ENCODE data around the gene SMAD6.

SMAD6 gene

DNA sequence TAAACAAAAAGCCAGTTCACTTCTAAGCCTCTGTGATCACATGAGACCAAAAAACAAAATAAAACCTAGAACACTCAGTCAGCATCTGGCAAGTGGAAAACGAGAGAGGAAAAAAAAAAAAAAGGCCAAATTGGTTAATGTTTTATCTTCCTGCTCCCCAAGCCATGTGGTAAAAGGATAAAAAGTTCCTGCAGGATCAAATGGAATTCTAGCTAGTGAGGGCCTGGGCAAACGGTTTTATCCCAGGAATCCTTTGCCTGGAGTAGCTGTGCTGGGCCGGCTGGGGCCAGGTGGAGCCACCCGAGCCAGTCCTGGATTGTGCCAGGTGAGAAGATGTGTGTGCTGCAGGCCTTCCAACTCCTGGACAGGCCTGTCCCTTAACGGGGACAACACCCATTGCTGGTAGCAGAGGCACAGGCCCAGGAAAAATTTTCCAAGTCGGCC, 13.2 kb downstream of the SMAD6 start:
- Mint-ChIP-seq H3K4me3 (no peak overlapping the region), H3K4me1 (peaks cover 3% of the 10 kb centered on the region), H3K36me3 (no peaks in the 10 kb centered on the region), H3K9me3 (no peaks in the 10 kb centered on the region), H3K27me3 (peaks cover 8% of the 10 kb centered on the region), H3K27ac (no peak overlapping the region)
- ATAC-seq (ENCODE audit: low read depth) (no peak), DNase-seq (ENCODE audit: low spot score in 2 of 2) (no peak)

DNA sequence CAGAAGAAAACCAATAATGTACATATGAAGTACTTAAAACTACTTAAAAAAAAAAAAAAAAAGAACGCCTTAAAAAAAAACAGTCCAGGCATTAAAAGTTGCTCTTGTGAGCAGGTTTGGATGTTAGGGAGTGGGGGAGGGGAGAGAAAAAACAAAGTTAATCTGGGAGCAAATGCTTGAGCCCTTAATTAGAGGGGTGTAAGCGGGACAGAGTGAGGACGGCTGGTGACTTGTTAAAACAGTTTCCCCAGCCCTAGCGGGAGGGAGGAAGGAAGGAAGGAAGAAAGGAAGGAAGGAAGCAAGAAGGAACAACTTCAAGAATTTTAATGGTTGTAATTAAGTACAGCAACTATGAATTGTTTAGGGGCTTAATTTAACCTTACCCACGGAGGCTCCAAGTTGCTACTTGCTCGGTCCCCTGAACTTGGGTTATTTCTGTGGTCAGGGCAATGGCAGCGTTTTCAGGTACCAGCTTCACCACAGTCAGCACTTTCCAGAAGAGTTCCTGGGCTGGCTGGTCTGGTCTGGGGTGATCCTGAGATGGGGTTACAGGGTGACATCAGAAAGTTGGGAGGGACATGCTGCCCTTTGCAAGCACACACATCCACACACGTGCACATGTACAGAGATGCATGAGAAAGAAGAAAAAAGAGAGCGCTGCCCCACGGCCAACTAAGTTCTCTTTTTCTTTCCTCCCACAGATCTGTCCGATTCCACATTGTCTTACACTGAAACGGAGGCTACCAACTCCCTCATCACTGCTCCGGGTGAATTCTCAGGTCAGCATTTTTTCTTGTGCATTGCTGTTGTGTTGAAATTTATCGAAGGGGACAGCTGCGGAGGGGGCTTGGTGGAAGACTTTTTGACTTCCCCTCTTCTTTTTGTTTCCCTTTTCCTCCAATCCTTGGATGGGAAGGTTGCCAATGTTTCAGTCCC, 14.0 kb downstream of the SMAD6 start:
- DNase-seq (ENCODE audit: low spot score in 2 of 2) (no peak), ATAC-seq (ENCODE audit: low read depth) (no peak)
- Mint-ChIP-seq H3K36me3 (no peaks in the 10 kb centered on the region), H3K27ac (no peak overlapping the region), H3K9me3 (no peaks in the 10 kb centered on the region), H3K27me3 (peaks cover 8% of the 10 kb centered on the region), H3K4me3 (no peak overlapping the region), H3K4me1 (peaks cover 3% of the 10 kb centered on the region)

DNA sequence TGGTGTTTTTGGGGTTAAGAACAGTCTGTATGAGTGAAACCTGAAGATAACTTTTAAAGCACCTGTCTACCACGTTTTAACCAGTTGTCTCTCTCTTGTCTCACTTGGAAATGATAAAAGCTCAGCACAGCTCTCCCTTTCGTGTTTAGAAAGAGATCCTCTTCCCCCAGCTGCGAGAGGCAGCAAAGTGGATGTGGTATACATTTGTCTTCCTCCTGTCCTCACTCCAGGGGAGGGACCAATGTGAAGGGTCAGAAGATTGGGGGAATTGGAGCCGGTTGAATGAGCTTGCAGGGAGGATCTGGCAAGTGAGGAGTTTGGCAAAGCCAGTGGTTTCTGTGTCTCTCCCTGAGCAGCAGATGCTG, 14.6 kb downstream of the SMAD6 start:
- Mint-ChIP-seq H3K9me3 (no peaks in the 10 kb centered on the region), H3K4me1 (peaks cover 3% of the 10 kb centered on the region), H3K36me3 (no peaks in the 10 kb centered on the region), H3K27ac (no peak overlapping the region), H3K4me3 (no peak overlapping the region), H3K27me3 (peaks cover 10% of the 10 kb centered on the region)
- DNase-seq (ENCODE audit: low spot score in 2 of 2) (no peak), ATAC-seq (ENCODE audit: low read depth) (no peak)

DNA sequence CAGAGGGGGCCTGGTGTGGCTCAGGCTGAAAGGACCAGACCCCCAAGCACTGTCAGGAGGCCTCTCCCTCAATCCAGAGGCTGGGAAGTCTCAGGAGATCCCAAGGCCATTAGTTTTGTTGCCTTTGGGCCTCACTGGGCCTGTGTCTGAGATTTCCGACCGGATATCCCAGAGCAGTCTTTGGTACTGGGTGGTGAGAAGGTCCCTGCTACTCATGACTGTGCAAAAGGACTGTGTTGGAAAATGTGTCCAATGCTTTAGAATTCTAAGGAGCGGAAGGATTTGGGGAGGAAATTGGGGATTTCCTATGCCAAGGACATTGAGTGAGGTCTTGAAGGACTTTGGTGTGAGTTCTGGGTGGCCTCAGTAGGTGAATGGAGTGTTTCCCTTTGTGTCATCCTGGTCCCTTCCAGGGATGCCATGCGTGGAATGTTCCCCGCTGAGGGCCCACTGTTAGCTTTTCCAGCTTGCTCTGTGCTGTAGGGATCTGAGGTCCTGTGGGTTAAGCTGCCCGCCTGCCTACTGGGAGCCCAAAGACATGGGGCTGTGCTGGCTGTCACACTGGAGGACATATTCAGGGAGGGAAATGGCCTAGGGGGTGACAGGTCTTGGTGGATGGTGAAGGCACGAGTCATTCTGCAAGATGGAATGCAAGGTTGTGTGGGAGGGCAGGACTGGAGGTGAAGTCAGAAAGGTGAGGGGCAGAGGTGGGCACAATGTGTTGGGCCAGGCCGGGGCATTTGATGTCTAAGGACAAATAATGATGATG, 16.4 kb downstream of the SMAD6 start:
- Mint-ChIP-seq H3K27ac (no peak overlapping the region), H3K27me3 (peaks cover 14% of the 10 kb centered on the region), H3K9me3 (no peaks in the 10 kb centered on the region), H3K36me3 (no peaks in the 10 kb centered on the region), H3K4me1 (peaks cover 3% of the 10 kb centered on the region), H3K4me3 (no peak overlapping the region)
- ATAC-seq (ENCODE audit: low read depth) = no peak
- no peak for DNase-seq (ENCODE audit: low spot score in 2 of 2)

DNA sequence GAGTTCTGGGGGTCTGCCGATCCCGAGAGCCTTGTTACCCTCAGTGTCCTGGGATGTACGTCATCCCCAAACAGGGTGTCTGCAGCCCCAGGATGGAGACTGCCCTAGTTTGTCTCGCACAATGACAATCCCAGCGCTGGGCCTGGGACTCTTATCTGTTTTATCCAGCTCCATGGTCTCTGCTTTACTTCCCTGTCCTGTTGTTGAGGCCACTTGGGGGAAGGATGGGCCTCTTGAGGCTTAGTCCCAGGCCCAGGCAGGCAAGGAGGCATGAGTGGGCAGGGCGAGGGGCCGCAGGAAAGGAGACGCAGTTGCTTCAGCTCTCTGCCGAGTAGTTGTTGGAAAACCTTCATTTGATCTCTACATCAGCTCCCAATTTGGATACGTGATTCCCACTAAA, 17.4 kb downstream of the SMAD6 start:
- no peaks in the 10 kb centered on the region for H3K9me3 Mint-ChIP-seq
- H3K36me3 Mint-ChIP-seq = no peaks in the 10 kb centered on the region
- no peak overlapping the region for H3K4me3 Mint-ChIP-seq
- H3K27me3 Mint-ChIP-seq = peaks cover 19% of the 10 kb centered on the region
- DNase-seq (ENCODE audit: low spot score in 2 of 2) (no peak), ATAC-seq (ENCODE audit: low read depth) (no peak)
- no peak overlapping the region for H3K27ac Mint-ChIP-seq
- H3K4me1 Mint-ChIP-seq = no peaks in the 10 kb centered on the region

DNA sequence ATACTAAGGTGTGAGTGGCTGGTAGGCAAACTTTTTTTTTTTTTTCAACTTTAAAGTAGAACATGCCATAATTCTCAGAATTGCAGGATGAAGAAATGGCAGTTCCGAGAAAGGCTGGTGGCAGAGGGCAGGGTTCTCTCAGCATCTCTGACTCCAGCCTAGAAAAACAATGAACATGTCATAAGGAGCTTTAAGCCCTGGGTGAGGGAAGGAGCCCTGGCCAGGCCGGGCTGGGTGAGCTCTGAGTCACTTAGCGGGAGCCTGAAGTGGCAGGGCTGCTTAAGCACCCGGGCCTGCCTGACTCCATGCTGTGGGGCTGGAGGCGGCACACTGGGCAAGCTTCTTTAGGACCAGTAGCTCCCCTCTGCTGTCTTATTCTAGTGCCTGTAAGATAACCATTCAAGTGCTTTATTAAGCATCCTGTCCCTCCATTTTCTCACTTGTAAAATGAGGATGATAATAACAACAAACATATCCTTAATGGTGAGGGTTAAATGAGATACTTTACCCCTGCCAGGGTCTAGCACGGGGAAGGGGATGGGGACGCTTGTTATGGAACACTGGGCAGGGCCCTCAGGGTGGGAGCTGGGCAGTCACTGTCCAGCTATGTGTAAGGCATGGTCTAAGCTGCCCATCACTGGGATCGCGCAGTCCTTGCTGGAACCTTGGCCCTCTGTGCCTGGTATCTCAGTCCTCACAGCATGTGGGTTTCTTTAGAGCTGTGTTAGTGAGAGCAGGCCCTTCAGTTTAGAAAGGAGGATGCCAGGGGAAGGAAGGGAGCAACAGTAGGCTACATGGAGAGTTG, 18.4 kb downstream of the SMAD6 start:
- no peaks in the 10 kb centered on the region for H3K4me1 Mint-ChIP-seq

DNA sequence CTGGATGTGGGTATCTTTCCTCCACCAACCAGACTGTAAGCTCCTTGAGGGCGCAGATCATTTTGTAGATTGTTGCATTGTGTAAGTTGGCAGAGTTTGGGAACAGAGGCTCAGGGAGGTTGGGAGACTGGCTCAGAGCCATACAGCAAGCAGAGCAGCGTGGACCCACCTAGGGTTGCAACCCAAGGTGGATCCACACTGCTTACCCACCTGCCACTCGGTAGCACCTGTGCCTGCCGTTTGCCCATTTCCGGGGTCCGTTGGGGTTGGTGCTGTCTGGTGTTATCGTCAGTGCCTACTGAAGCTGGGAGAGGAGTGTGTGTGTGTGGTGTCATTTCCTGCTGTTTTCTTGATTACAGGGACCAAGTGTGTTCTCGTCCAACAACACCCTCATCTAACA, 19.0 kb downstream of the SMAD6 start:
- Mint-ChIP-seq H3K27ac (no peak overlapping the region), H3K4me1 (no peaks in the 10 kb centered on the region), H3K4me3 (no peak overlapping the region), H3K9me3 (no peaks in the 10 kb centered on the region), H3K36me3 (no peaks in the 10 kb centered on the region), H3K27me3 (peaks cover 21% of the 10 kb centered on the region)
- no peak for DNase-seq (ENCODE audit: low spot score in 2 of 2)
- ATAC-seq (ENCODE audit: low read depth) = no peak

More for the DNA sequence above, 18.4 kb downstream of the SMAD6 start:
- no peak overlapping the region for H3K27ac Mint-ChIP-seq
- H3K27me3 Mint-ChIP-seq = peaks cover 20% of the 10 kb centered on the region
- H3K9me3 Mint-ChIP-seq = no peaks in the 10 kb centered on the region
- no peak overlapping the region for H3K4me3 Mint-ChIP-seq
- no peak for ATAC-seq (ENCODE audit: low read depth)
- DNase-seq (ENCODE audit: low spot score in 2 of 2) = no peak
- no peaks in the 10 kb centered on the region for H3K36me3 Mint-ChIP-seq

DNA sequence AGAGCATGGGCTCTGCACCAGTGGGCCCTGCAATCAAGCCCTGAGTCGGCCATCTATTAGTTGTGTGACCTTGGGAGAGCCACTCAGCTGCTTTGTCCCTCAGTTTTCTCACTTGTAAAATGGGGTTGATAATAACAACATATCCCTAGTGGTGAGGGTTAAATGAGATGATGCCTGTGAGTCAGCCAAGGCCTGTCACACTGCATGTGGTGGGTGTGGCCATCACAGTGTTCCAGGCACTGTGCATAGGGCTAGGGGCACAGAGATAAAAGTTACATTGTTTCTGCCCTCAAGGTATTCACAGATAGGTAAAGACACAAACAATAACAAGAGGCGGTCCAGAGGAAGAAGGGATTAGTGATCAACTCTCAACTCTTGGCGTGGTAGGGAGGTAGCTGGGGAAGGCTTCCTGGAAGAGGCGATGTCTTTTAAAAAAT, 19.5 kb downstream of the SMAD6 start:
- no peaks in the 10 kb centered on the region for H3K4me1 Mint-ChIP-seq
- no peaks in the 10 kb centered on the region for H3K9me3 Mint-ChIP-seq
- ATAC-seq (ENCODE audit: low read depth) (no peak), DNase-seq (ENCODE audit: low spot score in 2 of 2) (no peak)
- no peak overlapping the region for H3K4me3 Mint-ChIP-seq
- peaks cover 21% of the 10 kb centered on the region for H3K27me3 Mint-ChIP-seq
- H3K27ac Mint-ChIP-seq = no peak overlapping the region
- no peaks in the 10 kb centered on the region for H3K36me3 Mint-ChIP-seq

DNA sequence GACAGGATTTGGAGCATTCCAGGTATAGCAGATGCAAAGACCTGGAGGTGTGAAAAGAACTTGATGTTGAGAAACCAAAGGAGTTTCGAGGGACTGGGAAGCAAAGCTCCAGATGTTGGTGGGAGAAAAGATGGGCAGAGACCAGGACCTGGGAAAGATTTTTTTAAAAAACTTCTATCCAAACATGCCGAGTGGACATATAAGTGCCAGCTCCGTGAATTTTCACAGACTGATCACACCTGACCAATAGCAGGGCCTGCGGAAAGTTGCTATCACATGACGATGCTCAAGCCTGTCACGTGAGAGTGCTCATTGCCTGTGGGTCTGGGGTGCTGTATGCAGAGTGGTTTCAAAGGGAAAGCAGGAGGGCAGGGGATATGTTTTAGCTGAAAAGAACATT, 19.9 kb downstream of the SMAD6 start:
- Mint-ChIP-seq H3K4me3 (no peak overlapping the region), H3K27me3 (peaks cover 19% of the 10 kb centered on the region), H3K36me3 (no peaks in the 10 kb centered on the region), H3K4me1 (no peaks in the 10 kb centered on the region), H3K27ac (no peak overlapping the region), H3K9me3 (no peaks in the 10 kb centered on the region)
- ATAC-seq (ENCODE audit: low read depth) (no peak), DNase-seq (ENCODE audit: low spot score in 2 of 2) (no peak)

DNA sequence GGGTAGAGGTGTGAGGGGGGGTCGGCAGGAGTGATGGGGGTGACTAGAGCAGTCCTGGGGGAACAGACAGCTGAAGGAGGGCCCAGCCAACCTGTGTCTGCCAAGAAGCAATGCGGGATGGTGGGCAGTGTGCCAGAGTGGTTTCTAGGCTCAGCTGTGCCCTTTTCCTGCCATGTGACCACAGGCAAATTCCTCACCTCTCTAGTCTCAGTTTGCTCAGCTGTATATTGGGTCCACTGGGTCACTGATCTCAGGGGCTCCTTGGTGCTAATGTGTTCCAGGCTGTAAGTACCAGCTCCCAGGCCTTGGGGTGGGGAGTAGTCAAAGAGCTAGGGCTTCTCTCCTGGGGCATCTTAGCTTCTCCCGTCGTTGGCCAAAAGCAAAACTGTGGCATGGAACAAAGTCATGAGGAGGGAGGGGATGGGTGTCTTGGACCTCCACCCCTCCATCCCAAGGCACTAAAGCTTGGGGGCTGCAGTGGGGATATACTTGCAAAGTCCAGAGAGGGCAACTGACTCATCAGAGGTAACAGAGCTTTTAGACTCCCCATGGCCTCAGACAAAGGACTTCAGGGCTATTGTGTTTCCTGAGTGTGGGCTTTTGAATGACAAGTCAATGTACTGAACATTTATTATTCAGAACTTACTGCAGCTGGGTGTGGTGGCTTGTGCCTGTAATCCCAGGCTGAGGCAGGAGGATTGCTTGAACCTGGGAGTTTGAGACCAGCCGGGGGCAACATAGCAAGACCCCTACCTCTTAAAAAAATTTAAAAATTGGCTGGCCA, 20.9 kb downstream of the SMAD6 start:
- no peak overlapping the region for H3K4me3 Mint-ChIP-seq
- H3K36me3 Mint-ChIP-seq = no peaks in the 10 kb centered on the region
- H3K27me3 Mint-ChIP-seq = peaks cover 17% of the 10 kb centered on the region
- ATAC-seq (ENCODE audit: low read depth) (no peak), DNase-seq (ENCODE audit: low spot score in 2 of 2) (no peak)
- no peaks in the 10 kb centered on the region for H3K4me1 Mint-ChIP-seq
- H3K9me3 Mint-ChIP-seq = no peaks in the 10 kb centered on the region
- no peak overlapping the region for H3K27ac Mint-ChIP-seq

DNA sequence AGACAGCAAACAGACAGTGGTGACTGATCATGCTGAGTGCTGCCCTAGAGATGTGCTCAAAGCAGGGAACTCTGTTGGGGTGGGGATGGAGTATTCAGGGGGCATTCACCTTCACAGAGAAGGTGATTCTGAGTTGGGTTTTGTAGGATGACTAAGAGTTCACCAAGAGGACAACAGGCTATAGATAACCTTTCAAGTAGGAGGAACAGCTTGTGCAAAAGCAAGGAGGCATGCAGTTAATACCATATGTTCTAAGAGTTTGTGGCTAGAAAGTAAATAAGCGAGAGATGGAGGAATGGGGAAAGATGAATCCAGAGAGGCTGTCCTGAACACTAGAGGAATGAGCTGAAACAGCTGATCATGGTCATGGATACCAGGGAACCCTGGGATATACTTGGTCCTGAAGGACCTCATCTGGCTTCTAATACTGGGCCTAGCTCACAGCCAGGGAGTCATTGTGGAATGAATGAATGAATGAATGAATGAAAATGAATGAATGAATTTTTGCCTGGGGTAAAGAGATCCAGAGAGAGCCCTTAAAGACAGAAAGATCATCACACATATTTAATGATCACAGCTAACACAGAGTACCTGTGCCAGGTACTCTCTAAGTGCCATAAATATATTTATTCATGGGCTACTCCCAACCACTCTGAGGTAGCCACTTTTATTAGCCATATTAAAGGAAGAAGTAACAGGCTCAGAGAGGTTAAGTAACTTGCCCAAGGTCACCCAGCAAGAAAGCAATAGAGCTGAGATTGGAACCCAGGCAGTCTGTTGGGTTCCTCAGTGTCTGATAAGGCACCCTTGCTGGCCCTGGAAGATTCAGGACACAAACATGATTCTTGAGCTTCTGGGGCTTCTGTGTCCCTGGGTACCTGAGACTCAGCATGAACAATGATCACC, 22.0 kb downstream of the SMAD6 start:
- no peak for DNase-seq (ENCODE audit: low spot score in 2 of 2)
- Mint-ChIP-seq H3K36me3 (no peaks in the 10 kb centered on the region), H3K27me3 (peaks cover 16% of the 10 kb centered on the region), H3K27ac (no peak overlapping the region), H3K4me1 (peaks cover 5% of the 10 kb centered on the region), H3K9me3 (no peaks in the 10 kb centered on the region), H3K4me3 (no peak overlapping the region)
- no peak for ATAC-seq (ENCODE audit: low read depth)

DNA sequence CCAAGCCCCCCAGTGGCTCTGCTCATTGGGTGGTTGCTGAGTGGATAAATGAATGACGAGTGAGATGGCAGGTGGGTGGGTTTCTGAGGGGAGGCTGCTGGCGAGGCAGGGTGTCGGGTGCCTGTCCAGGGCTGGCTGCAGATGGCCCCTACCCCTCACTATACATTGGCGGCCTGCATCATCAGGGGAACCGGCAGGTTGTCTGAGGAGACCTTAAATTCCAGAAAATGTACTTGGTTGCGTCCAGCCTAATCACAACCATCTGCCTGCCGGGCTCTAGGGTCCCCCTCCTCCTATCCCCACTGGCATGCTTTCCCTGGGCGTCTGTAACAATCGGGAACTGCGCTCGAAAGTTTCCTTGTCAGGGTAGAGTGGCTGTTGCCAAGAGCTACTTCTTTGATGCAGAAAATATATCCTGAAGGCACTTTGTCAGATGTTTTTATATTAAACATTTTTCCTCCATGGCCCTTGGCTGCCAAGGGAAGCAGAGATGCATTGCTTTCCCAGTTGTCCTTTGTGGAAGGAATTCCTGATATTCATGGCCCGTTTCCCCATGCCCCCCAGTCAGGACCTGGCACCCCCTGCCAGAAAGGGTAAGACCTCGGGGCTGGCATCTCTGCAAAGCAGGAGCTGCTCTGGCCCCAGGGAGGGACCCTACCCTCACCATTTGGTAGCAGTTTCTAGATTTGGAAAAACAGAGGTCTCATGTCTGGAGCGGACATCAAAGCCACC, 22.9 kb downstream of the SMAD6 start:
- Mint-ChIP-seq H3K4me1 (peaks cover 5% of the 10 kb centered on the region), H3K4me3 (no peak overlapping the region), H3K27me3 (peaks cover 16% of the 10 kb centered on the region), H3K27ac (no peak overlapping the region), H3K9me3 (no peaks in the 10 kb centered on the region), H3K36me3 (no peaks in the 10 kb centered on the region)
- no peak for ATAC-seq (ENCODE audit: low read depth)
- DNase-seq (ENCODE audit: low spot score in 2 of 2) = no peak

All from memory B cell (primary cell).